ENCODE results near the gene MED25.
A peak's percentile ranks its signal among the peaks of the same experiment; 100 is the strongest.

Gene MED25

DNA sequence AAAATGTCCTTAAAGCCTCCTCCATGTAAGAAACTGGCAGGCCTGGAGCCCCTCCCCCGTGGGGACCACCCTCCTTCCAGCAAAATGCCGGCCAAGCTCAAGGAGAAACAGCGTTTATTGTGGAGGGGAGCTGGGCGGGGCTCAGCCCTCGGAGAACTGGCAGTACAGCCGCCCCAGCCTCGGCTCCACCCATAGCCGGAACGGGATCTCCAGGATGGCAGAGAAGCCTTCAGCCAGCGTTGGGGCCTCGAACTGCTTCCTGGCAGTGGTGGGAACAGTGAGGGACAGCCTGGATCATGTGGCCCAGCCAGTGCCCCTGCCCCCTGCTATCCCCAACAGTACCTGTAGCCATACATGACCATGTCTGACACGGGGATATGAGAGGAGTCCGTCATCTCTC is 43.0 kb downstream of the MED25 start:
- H3K4me3 ChIP-seq (ENCODE audit: control insufficient read depth, low read depth, low read length), result no peak overlapping the region
- TF ChIP-seq, protein P1, sequence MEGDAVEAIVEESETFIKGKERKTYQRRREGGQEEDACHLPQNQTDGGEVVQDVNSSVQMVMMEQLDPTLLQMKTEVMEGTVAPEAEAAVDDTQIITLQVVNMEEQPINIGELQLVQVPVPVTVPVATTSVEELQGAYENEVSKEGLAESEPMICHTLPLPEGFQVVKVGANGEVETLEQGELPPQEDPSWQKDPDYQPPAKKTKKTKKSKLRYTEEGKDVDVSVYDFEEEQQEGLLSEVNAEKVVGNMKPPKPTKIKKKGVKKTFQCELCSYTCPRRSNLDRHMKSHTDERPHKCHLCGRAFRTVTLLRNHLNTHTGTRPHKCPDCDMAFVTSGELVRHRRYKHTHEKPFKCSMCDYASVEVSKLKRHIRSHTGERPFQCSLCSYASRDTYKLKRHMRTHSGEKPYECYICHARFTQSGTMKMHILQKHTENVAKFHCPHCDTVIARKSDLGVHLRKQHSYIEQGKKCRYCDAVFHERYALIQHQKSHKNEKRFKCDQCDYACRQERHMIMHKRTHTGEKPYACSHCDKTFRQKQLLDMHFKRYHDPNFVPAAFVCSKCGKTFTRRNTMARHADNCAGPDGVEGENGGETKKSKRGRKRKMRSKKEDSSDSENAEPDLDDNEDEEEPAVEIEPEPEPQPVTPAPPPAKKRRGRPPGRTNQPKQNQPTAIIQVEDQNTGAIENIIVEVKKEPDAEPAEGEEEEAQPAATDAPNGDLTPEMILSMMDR (conservative IDR thresholded peaks at IDR 0.05; ENCODE audit: control insufficient read depth, insufficient read depth, low read depth, low read length), result no peak
- DNase-seq (ENCODE audit: low read depth), result no peak

DNA sequence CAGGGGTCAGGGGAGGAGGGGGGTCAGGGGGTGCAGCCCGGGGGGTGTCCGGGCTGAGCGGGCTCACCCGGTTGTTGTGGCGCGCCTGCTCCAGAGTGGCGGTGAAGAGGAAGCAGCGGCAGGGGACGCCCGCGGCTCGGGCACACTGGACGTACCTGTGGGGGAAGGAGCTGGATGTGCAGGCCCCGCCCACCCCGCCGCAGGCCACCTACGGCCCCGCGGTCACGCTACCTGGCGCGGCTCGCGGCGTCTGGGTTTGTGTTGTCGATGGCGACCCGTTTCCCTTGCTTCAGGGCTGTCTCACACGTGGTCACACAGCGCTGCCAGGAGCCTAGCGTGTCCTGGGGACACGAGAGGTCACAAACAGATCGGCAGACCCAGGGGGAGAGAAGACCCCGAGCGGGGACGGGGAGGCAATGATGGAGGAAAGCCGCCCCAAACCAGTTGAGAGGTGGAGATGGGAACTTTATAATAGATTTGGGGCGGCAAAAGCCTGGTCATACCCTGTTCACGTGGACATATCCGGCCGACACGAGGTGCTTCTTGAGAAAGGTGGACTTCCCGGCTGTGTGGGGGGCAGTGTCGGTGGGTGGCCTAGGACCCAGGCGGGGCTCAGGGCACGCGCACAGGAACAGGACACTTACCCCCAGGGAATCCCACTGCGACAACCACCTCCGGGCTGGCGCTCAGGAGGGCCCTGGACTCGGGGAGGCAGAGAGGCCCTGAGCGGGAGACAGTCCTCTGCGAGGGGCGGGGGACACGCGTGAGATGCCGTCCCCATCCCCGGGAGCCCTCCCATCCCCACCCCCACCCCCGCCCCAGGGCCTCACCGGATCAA is 43.7 kb downstream of the MED25 start:
- TF ChIP-seq, protein P1 (conservative IDR thresholded peaks at IDR 0.05; ENCODE audit: control insufficient read depth, insufficient read depth, low read depth, low read length), result no peak
- no peak for DNase-seq (ENCODE audit: low read depth)
- no peak overlapping the region for H3K4me3 ChIP-seq (ENCODE audit: control insufficient read depth, low read depth, low read length)

DNA sequence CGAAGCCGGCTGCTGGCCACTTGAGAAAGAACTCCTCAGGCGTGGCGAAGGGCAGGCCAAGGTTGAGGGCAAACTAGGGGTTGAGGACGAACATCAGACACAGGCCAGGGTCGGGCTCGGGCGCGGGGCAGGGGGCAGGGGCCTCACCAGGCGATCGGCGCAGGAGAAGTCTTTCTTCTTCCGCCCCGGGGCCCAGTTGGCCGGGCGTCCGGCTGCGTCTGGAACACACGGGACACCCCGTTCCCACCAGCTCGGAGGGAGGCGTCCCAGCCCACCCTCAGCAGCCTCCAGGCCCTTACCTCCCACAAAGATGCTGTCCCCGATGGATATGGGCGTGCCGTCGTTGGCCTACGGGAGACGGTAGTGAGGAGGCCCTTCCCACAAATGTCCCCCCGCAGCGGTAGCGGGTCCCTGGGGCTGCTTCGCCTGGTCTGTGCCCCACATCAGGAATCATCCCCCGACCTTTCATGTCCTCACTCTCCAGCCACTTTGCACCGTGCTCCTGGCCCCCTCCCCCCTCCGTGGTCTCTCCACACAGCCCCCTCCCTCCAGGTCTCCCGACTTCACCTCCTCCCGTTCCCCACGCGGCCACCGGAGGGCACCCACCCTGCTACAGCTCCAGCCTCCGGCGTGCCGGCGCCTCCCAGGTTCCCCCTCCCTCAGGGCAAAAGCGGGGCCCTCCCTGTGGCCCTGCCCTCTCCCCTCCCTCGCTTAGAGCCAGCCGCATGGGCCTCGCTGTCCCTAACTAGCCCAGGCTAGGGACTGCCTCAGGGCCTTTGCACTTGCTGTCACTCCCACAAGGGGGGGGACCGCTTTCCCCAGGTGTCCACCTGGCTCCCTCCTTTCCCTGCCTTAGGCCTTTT is 44.5 kb downstream of the MED25 start:
- TF ChIP-seq, protein P1 (conservative IDR thresholded peaks at IDR 0.05; ENCODE audit: control insufficient read depth, insufficient read depth, low read depth, low read length), result peak; percentile 20
- no peak overlapping the region for H3K4me3 ChIP-seq (ENCODE audit: control insufficient read depth, low read depth, low read length)
- DNase-seq (ENCODE audit: low read depth), result no peak

DNA sequence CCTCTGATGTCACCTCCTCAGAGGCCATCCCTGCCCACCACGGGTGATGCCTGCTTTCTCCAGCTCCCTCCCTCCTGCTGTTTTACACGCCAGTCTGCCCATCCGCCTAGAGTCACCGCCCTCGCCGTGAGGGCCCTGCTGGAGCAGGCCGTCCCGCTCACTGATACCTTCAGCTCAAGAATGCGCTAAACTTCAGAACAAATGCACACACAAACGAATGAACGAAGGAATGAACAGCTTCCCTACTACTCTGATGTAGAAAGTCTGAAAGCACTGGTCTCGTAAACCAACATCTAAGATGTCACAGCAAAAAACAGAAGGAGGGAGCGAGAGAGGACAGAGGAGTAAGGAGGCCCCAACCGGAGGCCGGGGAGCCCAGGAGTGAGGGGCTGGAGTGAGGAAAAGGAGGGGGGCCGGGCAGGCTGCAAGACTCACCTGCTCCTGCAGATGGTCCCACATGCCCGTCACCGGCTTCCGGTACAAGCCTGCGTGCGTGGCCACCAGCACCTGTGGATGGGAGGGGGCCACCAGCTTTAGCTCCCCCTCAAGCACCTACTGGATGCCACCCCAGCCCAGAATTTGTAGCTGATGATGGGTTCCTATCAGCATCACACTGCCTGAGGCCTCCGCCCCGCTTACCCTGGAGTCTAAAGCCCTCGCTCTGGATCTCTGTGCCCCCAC is 45.3 kb downstream of the MED25 start:
- no peak overlapping the region for H3K4me3 ChIP-seq (ENCODE audit: control insufficient read depth, low read depth, low read length)
- TF ChIP-seq, protein P1 (conservative IDR thresholded peaks at IDR 0.05; ENCODE audit: control insufficient read depth, insufficient read depth, low read depth, low read length), result no peak
- no peak for DNase-seq (ENCODE audit: low read depth)

DNA sequence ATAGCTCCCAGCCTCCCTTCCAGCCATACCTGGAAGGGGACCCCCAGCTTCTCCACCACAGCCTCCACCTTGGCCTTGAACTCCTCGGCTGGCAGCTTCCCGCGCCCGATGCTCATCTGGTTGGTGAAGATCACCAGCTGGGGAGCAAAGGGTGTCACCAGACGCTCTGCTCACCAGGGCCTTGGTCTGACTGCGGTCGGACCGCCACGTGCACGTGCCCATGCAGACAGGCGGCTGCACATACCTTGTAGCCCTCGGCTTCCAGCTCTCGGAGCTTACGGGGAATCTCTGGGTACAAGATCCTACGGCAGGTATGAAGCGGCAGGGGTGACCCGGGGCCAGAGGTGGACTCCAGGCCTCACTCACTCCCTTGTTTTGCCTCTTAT is 45.8 kb downstream of the MED25 start:
- DNase-seq (ENCODE audit: low read depth), result no peak
- TF ChIP-seq, protein P1 (conservative IDR thresholded peaks at IDR 0.05; ENCODE audit: control insufficient read depth, insufficient read depth, low read depth, low read length), result no peak
- no peak overlapping the region for H3K4me3 ChIP-seq (ENCODE audit: control insufficient read depth, low read depth, low read length)

DNA sequence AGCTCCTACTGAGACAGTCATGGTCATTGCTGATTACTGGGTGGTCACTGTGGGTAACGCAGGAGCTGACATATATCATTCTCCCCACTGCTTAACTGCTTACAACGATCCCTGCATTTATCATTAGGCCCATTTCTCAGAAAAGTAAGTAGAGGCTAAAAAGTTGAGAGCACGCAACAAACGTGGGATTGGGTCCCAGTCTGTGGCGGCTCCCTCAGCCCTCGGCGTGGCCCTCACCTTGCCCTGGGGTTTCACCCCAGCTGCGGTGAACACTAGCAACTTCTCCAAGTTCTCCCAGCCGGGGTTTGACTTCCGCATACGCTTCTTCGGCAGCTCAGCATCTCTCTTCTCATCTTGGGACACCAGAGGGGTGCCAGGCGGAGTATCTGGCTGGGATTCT is 46.8 kb downstream of the MED25 start:
- no peak overlapping the region for H3K4me3 ChIP-seq (ENCODE audit: control insufficient read depth, low read depth, low read length)
- TF ChIP-seq, protein P1 (conservative IDR thresholded peaks at IDR 0.05; ENCODE audit: control insufficient read depth, insufficient read depth, low read depth, low read length), result no peak
- no peak for DNase-seq (ENCODE audit: low read depth)
